ENCODE results near the gene CSRP1. TPM values are rescaled to one million over a fixed set of nuclear protein-coding genes. Genes with fewer than 3 reads are reported as not detected.

Gene CSRP1
- 68.9 and 70.8 TPM in 2 replicates for total RNA-seq (2016; rRNA removed; fragmentation: Illumina TruSeq; extraction: Trizol)
- total RNA-seq (2016; cell fraction: cytosol; rRNA removed; fragmentation: Illumina TruSeq; extraction: Trizol; ENCODE audit: low read depth): 12.3 and 12.8 TPM in 2 replicates
- 66.1 and 69.5 TPM in 2 replicates for total RNA-seq (2016; cell fraction: insoluble cytoplasmic fraction; rRNA removed; fragmentation: Illumina TruSeq; extraction: Trizol)
- 28.9 and 33.8 TPM in 2 replicates for total RNA-seq (2016; cell fraction: membrane; rRNA removed; fragmentation: Illumina TruSeq; extraction: Trizol)
- 35.6 and 44.2 TPM in 2 replicates for total RNA-seq (2016; cell fraction: nucleus; rRNA removed; fragmentation: Illumina TruSeq; extraction: Trizol)
- polyA plus RNA-seq (2011; rRNA removed): 14.5 and 17.7 TPM in 2 replicates
- 15.2 and 17.2 TPM in 2 replicates for polyA plus RNA-seq (2011; cell fraction: cytosol; rRNA removed)
- 10.9 and 14.9 TPM in 2 replicates for polyA plus RNA-seq (2011; cell fraction: nucleus; rRNA removed)
- 9.9 and 18.8 TPM in 2 replicates for polyA plus RNA-seq (2012)
- 15.3 and 18.6 TPM in 2 replicates for polyA plus RNA-seq (2016; cell fraction: cytosol; fragmentation: Illumina TruSeq; extraction: Trizol; ENCODE audit: low read depth)
- polyA plus RNA-seq (2016; cell fraction: insoluble cytoplasmic fraction; fragmentation: Illumina TruSeq; extraction: Trizol; ENCODE audit: low read depth): 83.1 and 92.4 TPM in 2 replicates
- 29.6 and 30.8 TPM in 2 replicates for polyA plus RNA-seq (2016; cell fraction: membrane; fragmentation: Illumina TruSeq; extraction: Trizol; ENCODE audit: low read depth)
- 54.3 and 54.9 TPM in 2 replicates for polyA plus RNA-seq (2016; cell fraction: nucleus; fragmentation: Illumina TruSeq; extraction: Trizol; ENCODE audit: insufficient read depth, low read depth)
- polyA minus RNA-seq (2011; rRNA and poly(A)+ RNA removed; ENCODE audit: low replicate concordance): 22.9 and 266 TPM in 2 replicates
- 8.4 and 9.1 TPM in 2 replicates for polyA minus RNA-seq (2011; cell fraction: cytosol; rRNA and poly(A)+ RNA removed)
- polyA minus RNA-seq (2011; cell fraction: nucleus; rRNA and poly(A)+ RNA removed): 9.1 and 11.7 TPM in 2 replicates
- Bru-seq, nascent RNA: percentile 65 among the genes with signal in this experiment
- percentile 67 among the genes with signal in this experiment for BruChase-seq, experiment 1, labeled RNA remaining after a 6-hour chase
- percentile 64 among the genes with signal in this experiment for BruChase-seq, experiment 2, labeled RNA remaining after a 2-hour chase
- long read RNA-seq, experiment 1, full-length matches to known transcripts: 87 of 96 reads
- long read RNA-seq, experiment 1, partial matches to known transcripts: 4 of 96 reads
- long read RNA-seq, experiment 1, other reads (novel, unspliced or antisense): 5 of 96 reads
- long read RNA-seq, experiment 2, full-length matches to known transcripts: 46 of 84 reads
- long read RNA-seq, experiment 2, partial matches to known transcripts: 15 of 84 reads
- long read RNA-seq, experiment 2, other reads (novel, unspliced or antisense): 23 of 84 reads

GRCh38 chr1:201506557-201507359 lies at the start of gene CSRP1:
Gene CSRP1, minus strand, starts transcription at chr1:201507123. Its CDS starts 10,820 bp downstream, at chr1:201496303.
- no peak within 1 kb of the TSS for H3K27ac ChIP-seq (ENCODE audit: extremely low read length, insufficient read depth, low read length)
- intact Hi-C loops (cut with micrococcal nuclease; ENCODE audit: unreplicated experiment): no loop called here
- TF ChIP-seq ZEB1 (IDR thresholded peaks at IDR 0.05; ENCODE audit: insufficient replicate concordance, low read depth) (peak; percentile 33), PTBP1 (IDR thresholded peaks at IDR 0.05; ENCODE audit: low read depth, low read length, poor library complexity, severe bottlenecking) (no peak), MAZ (IDR thresholded peaks at IDR 0.05; ENCODE audit: borderline replicate concordance, low read depth, low read length) (no peak), MAZ (CRISPR knock-in tag; IDR thresholded peaks at IDR 0.05; ENCODE audit: low read depth) (peak; percentile 73; the same call in 1 of the 2 replicates), ZNF839 (CRISPR knock-in tag; IDR thresholded peaks at IDR 0.05; ENCODE audit: borderline replicate concordance) (0 out of 2 replicates have a peak, but pooled peaks have one; percentile 56), NR2F1 (CRISPR knock-in tag; IDR thresholded peaks at IDR 0.05) (0 out of 4 replicates have a peak, but pooled peaks of 1 of the 2 experiments have one; percentile 30), HNF4G (IDR thresholded peaks at IDR 0.05; ENCODE audit: borderline replicate concordance, low read depth, low read length) (no peak), HNF4G (CRISPR knock-in tag; IDR thresholded peaks at IDR 0.05; ENCODE audit: borderline replicate concordance, low read depth) (0 out of 2 replicates have a peak, but pooled peaks have one; percentile 20), POLR2G (IDR thresholded peaks at IDR 0.05; ENCODE audit: low read depth, low read length) (peak; percentile 67), GABPB1 (CRISPR knock-in tag; IDR thresholded peaks at IDR 0.05) (peak; percentile 79), RBFOX2 (IDR thresholded peaks at IDR 0.05; ENCODE audit: low read depth, low read length) (peak; percentile 88), BORCS8-MEF2B (CRISPR knock-in tag; IDR thresholded peaks at IDR 0.05) (peak; percentile 26; the same call in 1 of the 2 replicates), ZNF782 (CRISPR knock-in tag; IDR thresholded peaks at IDR 0.05; ENCODE audit: borderline replicate concordance) (peak; percentile 34; the same call in 1 of the 2 replicates), SOX13 (IDR thresholded peaks at IDR 0.05) (no peak), SOX13 (CRISPR knock-in tag; conservative IDR thresholded peaks at IDR 0.05 in 1 of 2, IDR thresholded peaks at IDR 0.05 in 1 of 2) (0 out of 4 replicates have a peak, but pooled peaks of 1 of the 2 experiments have one; percentile 12), SRY (CRISPR knock-in tag; IDR thresholded peaks at IDR 0.05) (peak; percentile 77; the same call in 1 of the 2 replicates), SPEN (CRISPR knock-in tag; IDR thresholded peaks at IDR 0.05; ENCODE audit: low read depth) (peak; percentile 33; the same call in 1 of the 2 replicates), XRCC5 (optimal IDR thresholded peaks at IDR 0.05; ENCODE audit: low read length) (peak; percentile 53)

More at GRCh38 chr1:201506557-201507359, at the start of gene CSRP1:
- in situ Hi-C loops (cut with HindIII; ENCODE audit: extremely low pct_ligation_motif_present, low pct_unique_long_range_greater_than_20kb): no loop called here
- no peaks in the 10 kb centered on the region for H4K20me1 ChIP-seq (ENCODE audit: insufficient read depth, low read length)
- H3K9ac ChIP-seq (ENCODE audit: insufficient read depth, low read depth, low read length): peak within 1 kb of the TSS; percentile 66
- BruUV-seq (replicated peaks): TSS peak; percentile 57
- CTCF ChIA-PET (ENCODE audit: low intra/inter-chr PET ratio, low total read pairs): interaction anchor here (2.5 kb wide), 1 partner anchor 25 kb away, joined by 5 read pairs; no protein-coding TSS in a partner anchor
- H3K9me3 ChIP-seq (ENCODE audit: low read length): no peaks in the 10 kb centered on the region
- WGBS (ENCODE audit: low lambda C conversion rate): 1% methylated on average over 18 of the region's 71 CpGs
- no peak within 1 kb of the TSS for H2AFZ ChIP-seq (ENCODE audit: low read length)
- DNase-seq (ENCODE audit: low spot score) (no peak), FAIRE-seq (peak; percentile 23), ATAC-seq (peak; percentile 86)
- H3K36me3 ChIP-seq (replicated peaks in 1 of 2; ENCODE audit: control insufficient read depth in 1 of 2, insufficient read depth in 2 of 2, low read length in 2 of 2): no peaks in the 10 kb centered on the region
- H3K4me1 ChIP-seq (ENCODE audit: insufficient read depth, low read length): peaks cover 57% of the 10 kb centered on the region
- H3K79me2 ChIP-seq (ENCODE audit: insufficient read depth, low read length): no peaks in the 10 kb centered on the region
- peak within 1 kb of the TSS; percentile 87 for H3K4me2 ChIP-seq (ENCODE audit: low read depth, low read length)
- POLR2A ChIA-PET: interaction anchor here (1.2 to 2.5 kb wide), 4 partner anchors 9 to 38 kb away, joined by 4 to 9 read pairs (median 7); partner anchors contain the start of gene PHLDA3
- peak within 1 kb of the TSS; percentile 76 to 80 (median 77) for H3K4me3 ChIP-seq (replicated peaks in 1 of 3; ENCODE audit: insufficient read depth in 1 of 3, low read depth in 2 of 3, low read length in 3 of 3)
- H3K27me3 ChIP-seq (ENCODE audit: control insufficient read depth in 1 of 2, insufficient read depth in 2 of 2, low read length in 2 of 2): no peaks in the 10 kb centered on the region; a peak in 1 of 5 replicates
